ENCODE measurements around the gene KCNH4. TPM values are rescaled to one million over a fixed set of nuclear protein-coding genes. Genes with fewer than 3 reads are reported as not detected.
"Not testable (repeated sequence)": the region's sequence is repeated elsewhere in the genome, so short reads cannot be mapped to it uniquely, and the experiment has no call there.

KCNH4 gene
- total RNA-seq, 2 experiments from 2014 or later: not detected

DNA sequence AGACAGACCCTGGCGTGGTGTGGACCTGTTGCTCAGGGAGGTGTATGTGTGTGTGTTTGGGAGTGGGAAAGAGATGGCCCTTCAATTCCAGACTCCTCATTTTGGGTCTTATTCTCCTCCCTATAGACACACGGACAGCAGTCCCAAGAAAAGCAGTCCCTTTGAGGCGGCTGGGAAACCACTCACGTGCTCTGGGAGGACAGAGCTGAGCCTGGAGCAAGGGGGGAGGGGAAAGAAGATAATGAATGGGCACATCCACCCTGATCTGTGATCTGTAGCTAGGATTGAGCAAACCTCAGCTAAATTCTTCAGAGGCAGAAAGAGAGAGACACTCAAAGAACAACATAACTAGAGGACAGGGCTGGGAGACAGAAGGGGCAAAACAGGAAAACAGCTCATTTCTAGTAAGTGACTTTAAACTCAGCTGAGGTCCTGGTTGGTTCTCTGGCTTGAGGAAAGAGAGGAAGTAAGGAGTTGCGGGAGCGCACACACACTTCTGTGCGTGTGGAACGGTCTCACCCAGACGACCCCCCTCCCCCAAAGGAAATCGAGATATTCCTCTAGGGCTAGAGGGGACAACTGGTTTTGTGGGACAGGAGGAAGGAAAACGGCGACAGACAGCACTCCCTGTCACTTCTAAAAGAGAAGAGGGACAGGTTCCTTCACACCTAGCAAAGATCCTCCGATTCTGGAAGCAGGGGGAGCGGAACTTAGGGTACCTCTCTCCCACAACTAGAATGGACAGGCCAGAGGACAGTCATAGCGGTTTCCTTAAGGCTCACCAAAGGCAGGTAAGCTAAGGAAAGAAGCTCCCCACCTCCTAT is 26.8 kb downstream of the KCNH4 start:
- H3K79me2 ChIP-seq (ENCODE audit: insufficient read depth, low read depth, low read length): peaks cover 41% of the 10 kb centered on the region
- BruUV-seq (replicated peaks): TSS peak; percentile 70
- no peak for DNase-seq (ENCODE audit: low spot score)
- H4K20me1 ChIP-seq (ENCODE audit: insufficient read depth, low read length): peaks cover 12% of the 10 kb centered on the region; the same call in 1 of the 2 replicates
- POLR2A ChIA-PET: interaction anchor here (1.0 to 1.4 kb wide), 3 partner anchors 20 to 27 kb away, joined by 3 to 6 read pairs (median 3); no protein-coding TSS in a partner anchor
- peak overlapping the region; percentile 27 for H3K27ac ChIP-seq (ENCODE audit: low read depth, low read length, poor library complexity, severe bottlenecking)
- intact Hi-C loops (cut with micrococcal nuclease; ENCODE audit: unreplicated experiment): no loop called here
- peaks cover 15% of the 10 kb centered on the region for H3K4me1 ChIP-seq (ENCODE audit: insufficient read depth, low read length, poor library complexity, severe bottlenecking)
- CTCF ChIA-PET (ENCODE audit: unreplicated experiment): interaction anchor here (0.6 to 1.0 kb wide), 2 partner anchors 82 to 794 kb away, joined by 3 read pairs; no protein-coding TSS in a partner anchor
- H3K36me3 ChIP-seq (ENCODE audit: insufficient read depth, low read length): peaks cover 8% of the 10 kb centered on the region; the same call in 1 of the 2 replicates
- H3K4me3 ChIP-seq (ENCODE audit: low read depth, low read length, poor library complexity, severe bottlenecking): peak overlapping the region; percentile 98
- H3K9me3 ChIP-seq (ENCODE audit: low read length): no peaks in the 10 kb centered on the region
- H3K9me2 ChIP-seq (ENCODE audit: insufficient read depth, low read length): no peaks in the 10 kb centered on the region
- H2AFZ ChIP-seq (ENCODE audit: low read length): no peak overlapping the region; the same call in 1 of the 2 replicates
- H3K4me2 ChIP-seq (ENCODE audit: low read length): peak overlapping the region; percentile 98
- TF ChIP-seq, protein P1, sequence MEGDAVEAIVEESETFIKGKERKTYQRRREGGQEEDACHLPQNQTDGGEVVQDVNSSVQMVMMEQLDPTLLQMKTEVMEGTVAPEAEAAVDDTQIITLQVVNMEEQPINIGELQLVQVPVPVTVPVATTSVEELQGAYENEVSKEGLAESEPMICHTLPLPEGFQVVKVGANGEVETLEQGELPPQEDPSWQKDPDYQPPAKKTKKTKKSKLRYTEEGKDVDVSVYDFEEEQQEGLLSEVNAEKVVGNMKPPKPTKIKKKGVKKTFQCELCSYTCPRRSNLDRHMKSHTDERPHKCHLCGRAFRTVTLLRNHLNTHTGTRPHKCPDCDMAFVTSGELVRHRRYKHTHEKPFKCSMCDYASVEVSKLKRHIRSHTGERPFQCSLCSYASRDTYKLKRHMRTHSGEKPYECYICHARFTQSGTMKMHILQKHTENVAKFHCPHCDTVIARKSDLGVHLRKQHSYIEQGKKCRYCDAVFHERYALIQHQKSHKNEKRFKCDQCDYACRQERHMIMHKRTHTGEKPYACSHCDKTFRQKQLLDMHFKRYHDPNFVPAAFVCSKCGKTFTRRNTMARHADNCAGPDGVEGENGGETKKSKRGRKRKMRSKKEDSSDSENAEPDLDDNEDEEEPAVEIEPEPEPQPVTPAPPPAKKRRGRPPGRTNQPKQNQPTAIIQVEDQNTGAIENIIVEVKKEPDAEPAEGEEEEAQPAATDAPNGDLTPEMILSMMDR (conservative IDR thresholded peaks at IDR 0.05; ENCODE audit: low read length): no peak
- no peak for TF ChIP-seq EZH2phosphoT487 (IDR thresholded peaks at IDR 0.05; ENCODE audit: borderline replicate concordance, low read depth, low read length)

DNA sequence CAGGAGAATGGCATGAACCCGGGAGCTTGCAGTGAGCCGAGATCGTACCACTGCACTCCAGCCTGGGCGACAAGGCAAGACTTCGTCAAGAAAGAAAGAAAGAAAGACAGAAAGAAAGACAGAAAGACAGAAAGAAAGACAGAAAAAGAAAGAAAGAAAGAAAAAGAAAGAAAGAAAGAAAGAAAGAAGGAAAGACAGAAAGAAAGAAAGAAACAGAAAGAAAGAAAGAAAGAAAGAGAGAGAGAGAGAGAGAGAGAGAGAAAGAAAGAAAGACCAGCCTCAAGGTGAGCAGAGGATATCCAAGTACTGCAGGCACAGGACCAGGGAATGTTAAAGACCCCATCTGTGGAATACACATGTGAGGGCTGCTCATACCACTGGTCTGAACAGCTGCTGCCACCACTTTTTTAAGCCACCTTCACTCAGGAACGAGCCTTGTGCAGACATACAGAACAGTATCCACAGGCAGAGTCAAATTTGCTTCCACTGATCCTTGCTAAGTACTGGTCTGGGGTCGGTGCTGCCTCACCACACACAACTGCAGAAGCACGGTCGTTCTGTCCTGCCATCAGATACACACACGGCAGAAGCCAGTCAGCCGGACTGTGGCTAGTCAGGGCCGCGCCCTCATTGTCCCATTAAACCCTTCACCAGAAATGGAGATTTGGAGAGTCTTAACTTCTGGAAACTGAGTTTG is 33.9 kb downstream of the KCNH4 start:
- Histone ChIP-seq H3K27ac (ENCODE audit: low read depth, low read length, poor library complexity, severe bottlenecking) (no peak overlapping the region), H3K9me3 (ENCODE audit: low read length) (no peaks in the 10 kb centered on the region), H3K36me3 (ENCODE audit: insufficient read depth, low read length) (peaks cover 56% of the 10 kb centered on the region), H2AFZ (ENCODE audit: low read length) (no peak overlapping the region), H3K4me2 (ENCODE audit: low read length) (no peak overlapping the region), H3K4me3 (ENCODE audit: low read depth, low read length, poor library complexity, severe bottlenecking) (no peak overlapping the region), H3K4me1 (ENCODE audit: insufficient read depth, low read length, poor library complexity, severe bottlenecking) (peaks cover 18% of the 10 kb centered on the region), H3K9me2 (ENCODE audit: insufficient read depth, low read length) (no peaks in the 10 kb centered on the region), H3K79me2 (ENCODE audit: insufficient read depth, low read depth, low read length) (peaks cover 33% of the 10 kb centered on the region; the same call in 1 of the 2 replicates), H4K20me1 (ENCODE audit: insufficient read depth, low read length) (no peaks in the 10 kb centered on the region)
- intact Hi-C loops (cut with micrococcal nuclease; ENCODE audit: unreplicated experiment): no loop called here
- ChIA-PET POLR2A (no interaction called here), CTCF (ENCODE audit: unreplicated experiment) (no interaction called here)
- TF ChIP-seq EZH2phosphoT487 (IDR thresholded peaks at IDR 0.05; ENCODE audit: borderline replicate concordance, low read depth, low read length): no peak
- TF ChIP-seq, protein P1 (conservative IDR thresholded peaks at IDR 0.05; ENCODE audit: low read length): no peak
- no TSS peak for BruUV-seq (replicated peaks)
- DNase-seq (ENCODE audit: low spot score): no peak

- BruUV-seq (replicated peaks); H3K4me3 ChIP-seq (ENCODE audit: low read depth, low read length, poor library complexity, severe bottlenecking); H3K9me3 ChIP-seq (ENCODE audit: low read length); H3K9me2 ChIP-seq (ENCODE audit: insufficient read depth, low read length); H4K20me1 ChIP-seq (ENCODE audit: insufficient read depth, low read length); intact Hi-C loops (cut with micrococcal nuclease; ENCODE audit: unreplicated experiment); DNase-seq (ENCODE audit: low spot score); CTCF ChIA-PET (ENCODE audit: unreplicated experiment); H2AFZ ChIP-seq (ENCODE audit: low read length): not testable (repeated sequence)
- Histone ChIP-seq H3K4me1 (ENCODE audit: insufficient read depth, low read length, poor library complexity, severe bottlenecking) (peaks cover 22% of the 10 kb centered on the region), H3K27ac (ENCODE audit: low read depth, low read length, poor library complexity, severe bottlenecking) (peak overlapping the region; percentile 16), H3K4me2 (ENCODE audit: low read length) (peak overlapping the region; percentile 39), H3K36me3 (ENCODE audit: insufficient read depth, low read length) (peaks cover 57% of the 10 kb centered on the region), H3K79me2 (ENCODE audit: insufficient read depth, low read depth, low read length) (peaks cover 24% of the 10 kb centered on the region; the same call in 1 of the 2 replicates)
- POLR2A ChIA-PET: interaction anchor here (0.5 to 1.6 kb wide), 2 partner anchors 10 to 398 kb away, joined by 3 read pairs; no protein-coding TSS in a partner anchor
Measured at GRCh38 chr17:42143138-42143537, 37.8 kb downstream of the KCNH4 start.

Measured in OCI-LY7 (cell line).